ENCODE measurements around the gene VPS11. TPM values are rescaled to one million over a fixed set of nuclear protein-coding genes. Genes with fewer than 3 reads are reported as not detected.

VPS11 gene
- total RNA-seq, 2 experiments from 2014 or later: 23.3 to 32.2 TPM

GRCh38 chr11:119130662-119131061, 63.0 kb downstream of the VPS11 start:
- ChIA-PET CTCF (ENCODE audit: unreplicated experiment) (no interaction called here), POLR2A (interaction anchor here (0.6 kb wide), 1 partner anchor 9 kb away, joined by 3 read pairs; the partner anchor contains the start of gene HINFP)
- Histone ChIP-seq H3K36me3 (ENCODE audit: insufficient read depth, low read length) (peaks cover 37% of the 10 kb centered on the region), H3K9me2 (ENCODE audit: insufficient read depth, low read length) (no peaks in the 10 kb centered on the region), H2AFZ (ENCODE audit: low read length) (no peak overlapping the region), H3K4me3 (ENCODE audit: low read depth, low read length, poor library complexity, severe bottlenecking) (no peak overlapping the region), H3K9me3 (ENCODE audit: low read length) (no peaks in the 10 kb centered on the region), H4K20me1 (ENCODE audit: insufficient read depth, low read length) (no peaks in the 10 kb centered on the region), H3K4me1 (ENCODE audit: insufficient read depth, low read length, poor library complexity, severe bottlenecking) (peaks cover 11% of the 10 kb centered on the region), H3K27ac (ENCODE audit: low read depth, low read length, poor library complexity, severe bottlenecking) (no peak overlapping the region), H3K4me2 (ENCODE audit: low read length) (no peak overlapping the region), H3K79me2 (ENCODE audit: insufficient read depth, low read depth, low read length) (no peaks in the 10 kb centered on the region)
- no peak for DNase-seq (ENCODE audit: low spot score)
- TF ChIP-seq EZH2phosphoT487 (IDR thresholded peaks at IDR 0.05; ENCODE audit: borderline replicate concordance, low read depth, low read length) (no peak), CTCF (conservative IDR thresholded peaks at IDR 0.05; ENCODE audit: low read length) (no peak)
- intact Hi-C loops (cut with micrococcal nuclease; ENCODE audit: unreplicated experiment): no loop called here
- no TSS peak for BruUV-seq (replicated peaks)

Small RNA genes lying within 50 kb of the gene (microRNA-seq; reads per million reads assigned to microRNA genes)
- not detected for gene MIR3656 (ENCODE audit: borderline replicate concordance)

Other genes starting within 250 kb of the VPS11 start
- 1.4 and 3.3 TPM in 2 replicates for gene CXCR5, start 183.9 kb upstream of the VPS11 start, total RNA-seq (2014; rRNA removed; shearing (Covaris generic))
- gene CXCR5, start 183.9 kb upstream of the VPS11 start, total RNA-seq (2022): 7.1 and 7.3 TPM in 2 replicates
- 3.7 and 6.4 TPM in 2 replicates for gene BCL9L, start 141.9 kb upstream of the VPS11 start, total RNA-seq (2014; rRNA removed; shearing (Covaris generic))
- 14.8 and 16.6 TPM in 2 replicates for gene BCL9L, start 141.9 kb upstream of the VPS11 start, total RNA-seq (2022)
- gene UPK2, start 111.5 kb upstream of the VPS11 start, total RNA-seq (2014; rRNA removed; shearing (Covaris generic)): 0.28 TPM in 1 of 2 replicates, not detected in the other
- gene UPK2, start 111.5 kb upstream of the VPS11 start, total RNA-seq (2022): 0.34 TPM in 1 of 2 replicates, not detected in the other
- gene FOXR1, start 96.1 kb upstream of the VPS11 start, total RNA-seq (2014; rRNA removed; shearing (Covaris generic)): not detected in 2 replicates
- gene FOXR1, start 96.1 kb upstream of the VPS11 start, total RNA-seq (2022): not detected in 2 replicates
- gene CENATAC, start 69.7 kb upstream of the VPS11 start, total RNA-seq (2014; rRNA removed; shearing (Covaris generic)): 47.7 and 49.7 TPM in 2 replicates
- 48.1 and 60.6 TPM in 2 replicates for gene CENATAC, start 69.7 kb upstream of the VPS11 start, total RNA-seq (2022)
- 1,395 and 1,541 TPM in 2 replicates for gene RPS25, start 49.5 kb upstream of the VPS11 start, total RNA-seq (2014; rRNA removed; shearing (Covaris generic))
- 1,648 and 1,680 TPM in 2 replicates for gene RPS25, start 49.5 kb upstream of the VPS11 start, total RNA-seq (2022)
- 49.3 and 64.3 TPM in 2 replicates for gene TRAPPC4, start 49.1 kb upstream of the VPS11 start, total RNA-seq (2014; rRNA removed; shearing (Covaris generic))
- 58.0 and 58.5 TPM in 2 replicates for gene TRAPPC4, start 49.1 kb upstream of the VPS11 start, total RNA-seq (2022)
- gene SLC37A4, start 36.9 kb upstream of the VPS11 start, total RNA-seq (2014; rRNA removed; shearing (Covaris generic)): 14.5 and 14.8 TPM in 2 replicates
- 16.6 and 20.5 TPM in 2 replicates for gene SLC37A4, start 36.9 kb upstream of the VPS11 start, total RNA-seq (2022)
- gene HYOU1, start 10.6 kb upstream of the VPS11 start, total RNA-seq (2014; rRNA removed; shearing (Covaris generic)): 86.6 and 97.6 TPM in 2 replicates
- gene HYOU1, start 10.6 kb upstream of the VPS11 start, total RNA-seq (2022): 112 and 117 TPM in 2 replicates
- gene HMBS, start 17.1 kb downstream of the VPS11 start, total RNA-seq (2014; rRNA removed; shearing (Covaris generic)): 12.1 and 12.2 TPM in 2 replicates
- 49.6 and 50.0 TPM in 2 replicates for gene HMBS, start 17.1 kb downstream of the VPS11 start, total RNA-seq (2022)
- 31.7 and 35.8 TPM in 2 replicates for gene DPAGT1, start 34.0 kb downstream of the VPS11 start, total RNA-seq (2014; rRNA removed; shearing (Covaris generic))
- gene DPAGT1, start 34.0 kb downstream of the VPS11 start, total RNA-seq (2022): 72.4 and 83.4 TPM in 2 replicates
- 6.5 and 10.6 TPM in 2 replicates for gene C2CD2L, start 39.5 kb downstream of the VPS11 start, total RNA-seq (2014; rRNA removed; shearing (Covaris generic))
- 19.0 and 19.9 TPM in 2 replicates for gene C2CD2L, start 39.5 kb downstream of the VPS11 start, total RNA-seq (2022)
- gene HINFP, start 53.8 kb downstream of the VPS11 start, total RNA-seq (2014; rRNA removed; shearing (Covaris generic)): 18.2 and 27.7 TPM in 2 replicates
- 29.6 and 30.8 TPM in 2 replicates for gene HINFP, start 53.8 kb downstream of the VPS11 start, total RNA-seq (2022)
- gene ABCG4, start 81.2 kb downstream of the VPS11 start, total RNA-seq (2014; rRNA removed; shearing (Covaris generic)): not detected in 2 replicates
- gene ABCG4, start 81.2 kb downstream of the VPS11 start, total RNA-seq (2022): not detected in 2 replicates
- gene NLRX1, start 100.9 kb downstream of the VPS11 start, total RNA-seq (2014; rRNA removed; shearing (Covaris generic)): 2.1 and 2.8 TPM in 2 replicates
- 8.8 and 10.6 TPM in 2 replicates for gene NLRX1, start 100.9 kb downstream of the VPS11 start, total RNA-seq (2022)
- gene NHERF4, start 117.7 kb downstream of the VPS11 start, total RNA-seq (2014; rRNA removed; shearing (Covaris generic)): not detected in 2 replicates
- not detected in 2 replicates for gene NHERF4, start 117.7 kb downstream of the VPS11 start, total RNA-seq (2022)
- gene CBL, start 138.5 kb downstream of the VPS11 start, total RNA-seq (2014; rRNA removed; shearing (Covaris generic)): 19.1 and 19.2 TPM in 2 replicates
- 58.9 and 59.1 TPM in 2 replicates for gene CBL, start 138.5 kb downstream of the VPS11 start, total RNA-seq (2022)
- gene MCAM, start 249.3 kb downstream of the VPS11 start, total RNA-seq (2014; rRNA removed; shearing (Covaris generic)): 0.69 and 2.6 TPM in 2 replicates
- 1.3 and 3.2 TPM in 2 replicates for gene MCAM, start 249.3 kb downstream of the VPS11 start, total RNA-seq (2022)

All from OCI-LY7 (cell line).